ENCODE data around the gene CENPF. TPM values are rescaled to one million over a fixed set of nuclear protein-coding genes. Genes with fewer than 3 reads are reported as not detected.

Gene CENPF
- total RNA-seq, 1 experiment from 2014 or later: 113 TPM

DNA sequence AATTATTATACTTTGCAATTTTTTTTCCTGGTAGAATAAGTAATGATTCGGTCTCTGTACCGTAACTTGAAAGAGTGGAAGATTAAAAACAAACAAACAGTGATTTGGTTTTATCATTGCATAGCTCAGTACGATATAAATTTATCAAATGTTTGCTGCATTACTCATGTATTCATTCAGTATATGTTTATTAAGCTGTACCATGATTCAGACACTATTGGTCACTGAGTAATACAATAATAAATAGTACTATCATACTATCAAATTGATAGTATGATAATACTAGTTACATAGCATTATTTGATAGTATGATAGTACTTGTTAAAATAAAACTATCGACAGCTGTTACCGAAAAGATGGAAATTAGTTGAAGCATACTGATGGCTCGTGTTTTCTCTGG is 12.1 kb downstream of the CENPF start:
- Histone ChIP-seq H3K79me1 (ENCODE audit: insufficient read depth, low read depth, low read length, poor library complexity, severe bottlenecking) (peaks cover 3% of the 10 kb centered on the region), H2AK5ac (ENCODE audit: insufficient read length, low read length) (no peak overlapping the region), H4K5ac (ENCODE audit: insufficient read length, low read depth, low read length) (no peak overlapping the region), H2BK20ac (ENCODE audit: low read depth, low read length, poor library complexity, severe bottlenecking) (no peak overlapping the region), H4K20me1 (ENCODE audit: control insufficient read depth, insufficient read depth, insufficient read length) (no peaks in the 10 kb centered on the region), H3K27ac (ENCODE audit: insufficient read length, low read depth, low read length) (no peak overlapping the region), H3K27me3 (ENCODE audit: insufficient read depth, low read length) (no peaks in the 10 kb centered on the region), H3K9me3 (ENCODE audit: control insufficient read depth, low read depth, low read length) (no peaks in the 10 kb centered on the region), H3T11ph (ENCODE audit: low read length) (no peak overlapping the region), H3K4me1 (ENCODE audit: insufficient read depth, low read length) (no peaks in the 10 kb centered on the region; the same call in 1 of the 2 replicates), H3K23me2 (ENCODE audit: insufficient read length, low read depth, low read length, poor library complexity, severe bottlenecking) (no peaks in the 10 kb centered on the region), H3K4ac (ENCODE audit: low read depth, low read length) (no peak overlapping the region), H3K23ac (ENCODE audit: insufficient read length, low read depth, low read length) (no peak overlapping the region), H2BK12ac (ENCODE audit: insufficient read length, low read depth, low read length) (no peak overlapping the region), H3K18ac (ENCODE audit: insufficient read length, low read depth, low read length) (no peak overlapping the region), H3K56ac (ENCODE audit: insufficient read length, low read depth, low read length) (no peak overlapping the region), H2BK15ac (ENCODE audit: low read depth, low read length) (no peak overlapping the region), H2BK5ac (ENCODE audit: insufficient read length, low read length) (no peak overlapping the region), H3K79me2 (ENCODE audit: insufficient read depth, low read length) (peaks cover 26% of the 10 kb centered on the region; the same call in 1 of the 2 replicates), H3K4me2 (ENCODE audit: insufficient read depth, insufficient read length, low read length) (no peak overlapping the region), H2AFZ (ENCODE audit: low read length) (no peak overlapping the region), H2BK120ac (ENCODE audit: low read depth, low read length, poor library complexity, severe bottlenecking) (no peak overlapping the region), H3K9ac (ENCODE audit: extremely low read depth, insufficient read length, low read length) (no peak overlapping the region), H4K91ac (ENCODE audit: insufficient read length, low read depth, low read length) (no peak overlapping the region), H3K14ac (ENCODE audit: insufficient read depth, low read length) (no peak overlapping the region), H4K8ac (replicated peaks; ENCODE audit: insufficient read length, low read depth, low read length) (no peak overlapping the region)
- H3K27ac Mint-ChIP-seq: no peak overlapping the region
- H3K9me3 Mint-ChIP-seq: no peaks in the 10 kb centered on the region; a peak in 2 of 5 replicates
- DNase-seq: no peak
- no CpG with 5 or more reads among the region's 6 CpGs for WGBS (ENCODE audit: extremely low coverage, insufficient read length, low lambda C conversion rate)
- TF ChIP-seq, protein P1, sequence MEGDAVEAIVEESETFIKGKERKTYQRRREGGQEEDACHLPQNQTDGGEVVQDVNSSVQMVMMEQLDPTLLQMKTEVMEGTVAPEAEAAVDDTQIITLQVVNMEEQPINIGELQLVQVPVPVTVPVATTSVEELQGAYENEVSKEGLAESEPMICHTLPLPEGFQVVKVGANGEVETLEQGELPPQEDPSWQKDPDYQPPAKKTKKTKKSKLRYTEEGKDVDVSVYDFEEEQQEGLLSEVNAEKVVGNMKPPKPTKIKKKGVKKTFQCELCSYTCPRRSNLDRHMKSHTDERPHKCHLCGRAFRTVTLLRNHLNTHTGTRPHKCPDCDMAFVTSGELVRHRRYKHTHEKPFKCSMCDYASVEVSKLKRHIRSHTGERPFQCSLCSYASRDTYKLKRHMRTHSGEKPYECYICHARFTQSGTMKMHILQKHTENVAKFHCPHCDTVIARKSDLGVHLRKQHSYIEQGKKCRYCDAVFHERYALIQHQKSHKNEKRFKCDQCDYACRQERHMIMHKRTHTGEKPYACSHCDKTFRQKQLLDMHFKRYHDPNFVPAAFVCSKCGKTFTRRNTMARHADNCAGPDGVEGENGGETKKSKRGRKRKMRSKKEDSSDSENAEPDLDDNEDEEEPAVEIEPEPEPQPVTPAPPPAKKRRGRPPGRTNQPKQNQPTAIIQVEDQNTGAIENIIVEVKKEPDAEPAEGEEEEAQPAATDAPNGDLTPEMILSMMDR (conservative IDR thresholded peaks at IDR 0.05): no peak
- H3K4me3 Mint-ChIP-seq: no peak overlapping the region; a peak in 1 of 5 replicates
- no peaks in the 10 kb centered on the region for H3K27me3 Mint-ChIP-seq (ENCODE audit: low read depth)
- H3K36me3 Mint-ChIP-seq (ENCODE audit: insufficient read depth in 1 of 3, low read depth in 3 of 3): peaks cover 43 to 73% (median 69%) of the 10 kb centered on the region in 3 experiments
- H3K4me1 Mint-ChIP-seq: peaks cover 3 to 6% of the 10 kb centered on the region in 2 experiments; a peak in 3 of 4 replicates

Data from H9 (cell line).